GM12878 (cell line): Measurements from ENCODE around the gene CYTH3. TPM values are rescaled to one million over a fixed set of nuclear protein-coding genes. Genes with fewer than 3 reads are reported as not detected.

Experiments used
- BACH1 ChIP-seq: fragments of 450-650 bp; IDR thresholded peaks from 2 replicates; pipeline ENCODE4 v1.6.1; 2017; ENCODE audit warnings: mild to moderate bottlenecking, borderline replicate concordance
- BCL11A ChIP-seq: IDR thresholded peaks from 2 replicates; pipeline ENCODE4 v1.6.1; 2011; ENCODE audit warnings: low read depth, low read length
- BCL3 ChIP-seq: IDR thresholded peaks from 2 replicates; pipeline ENCODE4 v1.6.1; 2011; ENCODE audit warnings: borderline replicate concordance, low read depth, mild to moderate bottlenecking, moderate library complexity, low read length; ENCODE audit not compliant: insufficient read depth, poor library complexity, severe bottlenecking
- BHLHE40 ChIP-seq, 2 experiments: fragments of 450-650 bp in 1 of 2; IDR thresholded peaks; 2 replicates each; pipeline ENCODE4 v1.6.1; 2011 to 2017; ENCODE audit warnings: low read depth in 2 of 2, borderline replicate concordance in 1 of 2, improper control_type of control experiment in 1 of 2, low read length in 1 of 2, mild to moderate bottlenecking in 1 of 2
- BMI1 ChIP-seq: fragments of 450-650 bp; IDR thresholded peaks from 2 replicates; pipeline ENCODE4 v1.6.1; 2016; ENCODE audit warnings: mild to moderate bottlenecking, moderate library complexity, borderline replicate concordance
- CHD1 ChIP-seq: IDR thresholded peaks from 2 replicates; pipeline ENCODE4 v1.6.1; 2012; ENCODE audit warnings: low read depth, low read length, improper control_type of control experiment
- CUX1 ChIP-seq: IDR thresholded peaks from 2 replicates; pipeline ENCODE4 v1.6.1; 2012; ENCODE audit warnings: improper control_type of control experiment, low read depth, low read length; ENCODE audit not compliant: insufficient replicate concordance
- JUND ChIP-seq: IDR thresholded peaks from 2 replicates; pipeline ENCODE4 v1.6.1; 2012; ENCODE audit warnings: low read depth, mild to moderate bottlenecking, low read length, improper control_type of control experiment, moderate library complexity
- NKRF ChIP-seq: fragments of 450-650 bp; conservative IDR thresholded peaks from 2 replicates; pipeline ENCODE4 v1.6.1; 2017; ENCODE audit warnings: mild to moderate bottlenecking, moderate library complexity
- PAX5 ChIP-seq: IDR thresholded peaks from 2 replicates; pipeline ENCODE4 v1.6.1; 2011; ENCODE audit warnings: low read depth, low read length, borderline replicate concordance
- PKNOX1 ChIP-seq: fragments of 450-650 bp; IDR thresholded peaks from 2 replicates; pipeline ENCODE4 v1.6.1; 2016; ENCODE audit warnings: mild to moderate bottlenecking
- POLR2A ChIP-seq: IDR thresholded peaks from 2 replicates; pipeline ENCODE4 v1.6.1; 2011; ENCODE audit warnings: low read depth, mild to moderate bottlenecking, low read length
- RAD21 ChIP-seq: IDR thresholded peaks from 2 replicates; pipeline ENCODE4 v1.6.1; 2011; ENCODE audit warnings: mild to moderate bottlenecking, low read depth, low read length, moderate library complexity; ENCODE audit not compliant: insufficient read depth
- SUZ12 ChIP-seq: fragments of 200-600 bp; sonication (generic); IDR thresholded peaks from one replicate; pipeline ENCODE4 v1.6.1; 2018; ENCODE audit warnings: antibody characterized with exemption, mild to moderate bottlenecking; ENCODE audit not compliant: unreplicated experiment
- ZBTB33 ChIP-seq: fragments of 450-650 bp; IDR thresholded peaks from 2 replicates; pipeline ENCODE4 v1.6.1; 2017; ENCODE audit warnings: mild to moderate bottlenecking
- polyA plus RNA-seq, 11 experiments: library from polyadenylated mRNA; depleted of rRNA in 4 of 11; unstranded in 6 of 11; stranded (reverse) in 5 of 11; fragments of >200 nt; fragmentation: Nextera tagmentation in 4 of 11; fragmentation: Illumina TruSeq in 1 of 11; extraction: Ambion mirVana in 4 of 11; extraction: Trizol in 1 of 11; gene quantifications; 1 replicate in 1 of 11; 2 replicates in 10 of 11; pipeline versions ENCODE4 v1.2.1 to v1.2.3, GENCODE V29; 2011 to 2016; ENCODE audit warnings: inconsistent platforms in 2 of 11, missing spikeins in 2 of 11, low read depth in 1 of 11
- total RNA-seq, 4 experiments: library from RNA; depleted of rRNA in 3 of 4; stranded (reverse); fragments of >200 nt in 3 of 4; fragmentation: Illumina TruSeq in 1 of 4; extraction: Trizol in 1 of 4; gene quantifications; 2 replicates each; pipeline versions ENCODE4 v1.2.1 to v1.2.3, GENCODE V29; 2013 to 2021

CYTH3 gene
- total and polyA plus RNA-seq, 10 of the 15 experiments (the other 5 are each of a cell fraction or from before 2014, with no cell fraction given), result 0.45 to 28.2 (median 15.7) TPM

- TF ChIP-seq NKRF, result peak; percentile 42
- TF ChIP-seq CUX1, result peak; percentile 97
- peak; percentile 58 for TF ChIP-seq BACH1
- TF ChIP-seq POLR2A, result peak; percentile 47
- TF ChIP-seq JUND, result peak; percentile 76; the same call in 1 of the 2 replicates
- TF ChIP-seq ZBTB33, result 0 out of 2 replicates have a peak, but pooled peaks have one; percentile 4
- TF ChIP-seq BCL11A, result peak; percentile 60; the same call in 1 of the 2 replicates
- TF ChIP-seq PAX5, result peak; percentile 42; the same call in 1 of the 2 replicates
- TF ChIP-seq BHLHE40 (IDR thresholded peaks at IDR 0.05; ENCODE audit: borderline replicate concordance in 1 of 2, low read depth in 2 of 2, low read length in 1 of 2), result peak; percentile 14 to 42; a peak in 1 of 4 replicates
- no peak for TF ChIP-seq SUZ12
- peak; percentile 99 for TF ChIP-seq BCL3
- TF ChIP-seq RAD21, result peak; percentile 42; the same call in 1 of the 2 replicates
- TF ChIP-seq BMI1, result peak; percentile 71; the same call in 1 of the 2 replicates
- peak; percentile 64 for TF ChIP-seq PKNOX1
- TF ChIP-seq CHD1, result 0 out of 2 replicates have a peak, but pooled peaks have one; percentile 42
Observed at GRCh38 chr7:6256677-6257535, 15.5 kb downstream of the CYTH3 start (continued).
